GM12864 (cell line): ENCODE data around the gene GABRG3.

Experiments used
- DNase-seq: peaks from one replicate; pipeline ENCODE4 v3.0.0-alpha.2; 2011; ENCODE audit warnings: low read depth
- H3K4me3 ChIP-seq: 2 replicates; pipeline ENCODE4 v1.5.1; 2011; ENCODE audit warnings: mild to moderate bottlenecking, low read depth, low read length, control low read depth
- TF ChIP-seq, protein P1 (sequence below): IDR thresholded peaks from 2 replicates; pipeline ENCODE4 v1.5.1; 2011; ENCODE audit warnings: low read depth, mild to moderate bottlenecking, moderate library complexity, low read length, control low read depth, inconsistent platforms; ENCODE audit errors: missing control alignments

Gene GABRG3

DNA sequence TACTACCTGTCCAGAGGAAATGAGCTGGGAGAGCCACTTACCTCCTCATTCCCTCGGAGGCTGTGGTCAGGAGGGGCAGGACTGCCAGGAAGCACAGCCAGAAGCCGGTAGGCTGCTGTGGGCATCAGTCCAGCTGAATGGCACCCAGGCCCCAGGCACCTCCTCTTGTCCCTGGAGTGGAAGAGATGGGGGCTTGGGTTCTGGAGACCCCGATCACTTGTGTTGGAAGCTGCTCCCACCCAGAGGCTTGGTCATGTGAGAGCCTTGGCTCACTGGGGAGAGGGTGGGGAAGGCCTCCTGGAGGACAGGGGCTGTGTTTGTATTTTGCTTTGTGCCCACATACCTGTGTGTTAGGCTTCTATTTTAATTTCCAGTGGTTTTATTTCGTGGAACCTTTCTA lies 261.9 kb downstream of the GABRG3 start:
- no peak overlapping the region for H3K4me3 ChIP-seq
- no peak for DNase-seq
- TF ChIP-seq, protein P1, sequence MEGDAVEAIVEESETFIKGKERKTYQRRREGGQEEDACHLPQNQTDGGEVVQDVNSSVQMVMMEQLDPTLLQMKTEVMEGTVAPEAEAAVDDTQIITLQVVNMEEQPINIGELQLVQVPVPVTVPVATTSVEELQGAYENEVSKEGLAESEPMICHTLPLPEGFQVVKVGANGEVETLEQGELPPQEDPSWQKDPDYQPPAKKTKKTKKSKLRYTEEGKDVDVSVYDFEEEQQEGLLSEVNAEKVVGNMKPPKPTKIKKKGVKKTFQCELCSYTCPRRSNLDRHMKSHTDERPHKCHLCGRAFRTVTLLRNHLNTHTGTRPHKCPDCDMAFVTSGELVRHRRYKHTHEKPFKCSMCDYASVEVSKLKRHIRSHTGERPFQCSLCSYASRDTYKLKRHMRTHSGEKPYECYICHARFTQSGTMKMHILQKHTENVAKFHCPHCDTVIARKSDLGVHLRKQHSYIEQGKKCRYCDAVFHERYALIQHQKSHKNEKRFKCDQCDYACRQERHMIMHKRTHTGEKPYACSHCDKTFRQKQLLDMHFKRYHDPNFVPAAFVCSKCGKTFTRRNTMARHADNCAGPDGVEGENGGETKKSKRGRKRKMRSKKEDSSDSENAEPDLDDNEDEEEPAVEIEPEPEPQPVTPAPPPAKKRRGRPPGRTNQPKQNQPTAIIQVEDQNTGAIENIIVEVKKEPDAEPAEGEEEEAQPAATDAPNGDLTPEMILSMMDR = no peak

DNA sequence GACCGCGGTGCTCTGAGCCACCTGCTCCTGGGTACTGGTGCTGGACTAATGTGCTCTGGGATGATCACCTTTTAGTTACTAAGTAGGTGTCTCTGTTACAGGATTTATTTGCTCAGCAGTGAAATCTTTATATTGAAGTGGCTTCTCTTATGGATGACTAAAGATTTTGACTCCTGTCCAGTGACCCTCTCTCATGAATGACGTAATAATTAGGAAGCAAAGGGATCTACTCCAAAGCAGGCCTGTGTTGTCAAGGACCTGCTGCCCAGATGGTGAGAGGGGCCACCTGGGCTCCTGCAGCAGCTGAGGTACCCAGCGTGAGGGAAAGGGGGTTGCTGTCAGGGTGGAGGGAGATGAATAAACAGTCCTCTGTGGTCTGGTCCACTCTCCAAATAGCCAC lies 263.6 kb downstream of the GABRG3 start:
- TF ChIP-seq, protein P1 = no peak
- DNase-seq = no peak
- H3K4me3 ChIP-seq = no peak overlapping the region

DNA sequence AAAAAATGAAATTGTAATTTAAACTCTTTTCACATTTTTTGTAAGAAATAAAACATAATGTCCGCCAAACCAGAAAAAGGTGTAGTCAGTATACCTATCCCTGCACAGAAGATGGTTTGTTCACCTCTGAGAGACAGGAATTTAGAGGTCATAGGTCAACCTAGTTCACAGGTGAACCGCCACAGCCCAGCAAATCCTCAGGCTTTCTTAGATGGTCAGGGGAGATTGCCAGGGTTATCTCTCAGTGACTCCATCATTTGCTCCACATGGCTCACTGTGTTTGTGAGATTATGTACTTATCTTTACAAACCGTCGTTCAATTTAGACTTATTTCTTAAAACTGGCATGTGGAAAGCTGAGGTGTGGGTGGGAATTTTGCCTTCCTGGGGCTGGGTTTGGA lies 264.2 kb downstream of the GABRG3 start:
- no peak overlapping the region for H3K4me3 ChIP-seq
- TF ChIP-seq, protein P1 = no peak
- no peak for DNase-seq

DNA sequence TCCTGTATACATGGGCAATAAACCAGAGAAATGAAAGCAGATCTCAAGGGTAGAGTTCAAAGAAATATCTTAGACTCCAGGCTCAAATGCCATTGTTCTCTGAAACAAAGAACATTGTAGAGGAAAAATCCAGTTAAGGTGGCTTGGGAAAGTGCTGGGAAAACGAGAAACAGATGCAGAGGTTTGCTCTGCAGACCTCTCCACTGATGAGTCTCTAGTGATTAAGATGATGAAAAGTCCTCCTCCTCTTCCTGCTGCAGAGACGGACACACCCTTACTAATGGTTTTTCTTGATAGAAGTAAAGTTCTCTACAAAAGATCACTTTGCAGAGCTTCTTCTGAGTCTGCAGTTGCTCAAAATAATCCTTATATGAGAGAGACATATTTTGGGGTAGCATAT lies 264.7 kb downstream of the GABRG3 start:
- no peak overlapping the region for H3K4me3 ChIP-seq
- TF ChIP-seq, protein P1 = no peak
- no peak for DNase-seq

DNA sequence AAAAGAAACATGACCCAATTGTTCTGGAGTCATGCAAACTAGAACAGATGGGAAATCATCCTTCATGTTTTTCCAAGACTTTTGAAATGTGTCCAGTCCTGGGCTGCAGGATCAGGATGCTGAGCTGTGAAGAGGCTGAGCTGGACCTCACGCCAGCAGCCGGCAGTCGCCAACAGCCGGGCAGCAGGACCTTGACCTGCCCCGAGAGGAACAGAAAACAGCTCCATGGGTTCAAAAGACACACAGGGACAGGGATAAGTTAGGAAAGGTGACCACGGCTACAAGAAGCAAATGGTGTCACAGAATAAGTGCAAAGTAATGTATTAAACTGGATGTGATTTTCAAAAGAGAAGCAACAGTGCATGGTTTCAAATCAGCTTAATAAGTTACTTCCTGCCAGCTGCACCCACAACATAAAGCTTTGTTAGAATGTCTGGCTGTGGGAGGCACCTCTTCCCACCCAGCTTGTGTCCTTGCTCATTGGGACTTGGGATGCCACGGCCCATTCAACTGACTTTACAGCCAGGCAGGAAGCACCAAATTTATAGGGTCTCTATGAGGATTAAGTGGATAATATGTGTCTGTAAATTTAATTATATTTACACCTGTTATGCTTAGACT lies 266.4 kb downstream of the GABRG3 start:
- H3K4me3 ChIP-seq = no peak overlapping the region
- no peak for DNase-seq
- TF ChIP-seq, protein P1 = no peak

DNA sequence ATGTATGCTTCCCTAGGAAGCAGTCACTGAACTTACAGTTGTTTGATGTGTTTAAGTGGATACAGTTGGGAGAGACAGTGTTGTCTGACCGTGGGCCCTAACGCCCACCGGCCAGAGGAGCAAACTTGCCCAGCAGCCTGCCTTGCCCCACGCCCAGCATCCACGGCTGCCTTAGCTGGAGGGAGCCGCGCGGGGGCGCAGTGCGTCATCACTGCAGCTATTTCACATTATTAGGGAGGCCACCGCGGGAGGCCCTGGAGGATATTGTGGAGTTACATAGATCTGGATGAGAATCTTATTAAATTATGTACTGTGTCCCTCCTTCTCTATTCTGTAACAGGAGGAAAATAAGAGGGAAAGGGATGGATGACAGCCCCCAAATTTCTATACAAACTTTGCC lies 267.2 kb downstream of the GABRG3 start:
- H3K4me3 ChIP-seq = no peak overlapping the region
- TF ChIP-seq, protein P1 = no peak
- DNase-seq = no peak

DNA sequence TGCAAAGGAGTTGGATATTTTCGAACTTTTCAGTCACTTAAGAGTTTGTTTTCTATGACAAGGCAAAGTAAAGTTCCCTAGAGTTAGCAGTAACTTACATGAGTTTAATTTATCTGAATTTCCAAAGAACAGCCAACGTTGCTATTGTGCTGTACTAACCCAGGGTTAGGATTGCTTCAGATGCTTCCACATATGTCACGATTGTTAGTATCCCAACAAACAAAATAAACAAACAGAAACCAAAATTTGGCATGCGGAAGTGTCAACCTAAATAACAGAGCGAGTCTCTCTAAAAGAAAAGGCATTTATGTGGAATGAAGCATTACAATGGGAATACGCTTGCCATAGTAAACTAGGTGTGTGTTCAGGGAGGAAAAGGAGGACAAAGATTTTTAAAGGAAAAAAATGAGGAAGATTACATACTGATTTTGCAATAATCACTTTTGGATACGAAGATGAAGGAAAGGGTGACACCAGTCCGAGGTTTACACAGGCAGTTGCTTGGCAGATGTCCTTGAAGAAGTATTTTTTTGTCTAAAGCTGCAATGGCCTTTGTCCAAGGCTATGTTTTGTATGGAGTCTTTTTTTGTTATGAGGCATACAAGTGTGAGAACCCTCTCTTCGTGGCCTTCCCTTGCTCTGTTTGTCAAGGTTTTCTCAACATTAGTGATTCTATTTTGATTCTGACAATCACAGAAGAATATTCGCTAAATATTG lies 267.9 kb downstream of the GABRG3 start:
- TF ChIP-seq, protein P1 = no peak
- H3K4me3 ChIP-seq = no peak overlapping the region
- no peak for DNase-seq
